GM19351 (cell line): ENCODE data around the gene UBN2.

ENCODE experiments used
- ATAC-seq: cut with Tn5 transposase; IDR thresholded peaks from one replicate; pipeline ENCODE4 v1.9.1; 2021; ENCODE audit warnings: mild to moderate bottlenecking, moderate library complexity; ENCODE audit not compliant: unreplicated experiment

UBN2 gene

DNA sequence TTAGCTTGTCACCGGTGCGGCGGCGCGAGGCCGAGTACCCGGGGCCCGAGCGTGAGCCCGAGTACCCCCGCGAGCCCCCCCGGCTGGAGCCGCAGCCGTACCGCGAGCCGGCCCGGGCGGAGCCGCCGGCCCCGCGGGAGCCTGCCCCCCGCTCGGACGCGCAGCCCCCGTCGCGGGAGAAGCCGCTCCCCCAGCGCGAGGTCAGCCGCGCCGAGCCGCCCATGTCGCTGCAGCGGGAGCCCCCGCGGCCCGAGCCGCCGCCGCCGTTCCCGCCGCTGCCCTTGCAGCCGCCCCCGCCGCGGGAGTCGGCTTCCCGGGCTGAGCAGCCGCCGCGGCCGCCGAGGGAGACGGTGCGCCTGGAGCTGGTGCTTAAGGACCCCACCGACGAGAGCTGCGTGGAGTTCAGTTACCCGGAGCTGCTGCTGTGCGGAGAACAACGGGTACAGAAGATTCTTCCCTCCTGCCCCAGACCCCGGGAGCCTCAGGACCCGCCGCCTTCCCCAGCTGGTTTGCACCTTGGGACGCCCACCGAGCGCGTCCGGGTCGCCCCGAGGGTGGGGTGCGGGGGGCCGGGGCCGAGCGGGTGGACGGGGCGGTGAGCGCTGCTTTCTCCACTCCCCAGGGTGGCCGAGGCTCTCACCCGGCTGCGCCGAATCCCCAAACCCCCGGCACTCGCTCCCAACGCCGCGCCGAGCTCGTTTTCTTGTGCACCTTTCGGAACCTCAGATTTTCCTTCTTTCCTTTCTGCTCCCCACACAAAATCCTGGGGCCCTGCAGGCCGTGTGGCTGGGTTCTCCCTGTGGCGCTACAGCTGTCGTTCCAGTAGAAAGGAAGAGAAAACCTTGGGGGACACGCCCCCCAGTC is 708 bp downstream of the UBN2 start:
- ATAC-seq: peak; percentile 29

- peak; percentile 11 for ATAC-seq
These were observed 1.3 kb downstream of the UBN2 start for GRCh38 chr7:139232377-139232717.

GRCh38 chr7:139232904-139233303 is 1.9 kb downstream of the UBN2 start:
- no peak for ATAC-seq

DNA sequence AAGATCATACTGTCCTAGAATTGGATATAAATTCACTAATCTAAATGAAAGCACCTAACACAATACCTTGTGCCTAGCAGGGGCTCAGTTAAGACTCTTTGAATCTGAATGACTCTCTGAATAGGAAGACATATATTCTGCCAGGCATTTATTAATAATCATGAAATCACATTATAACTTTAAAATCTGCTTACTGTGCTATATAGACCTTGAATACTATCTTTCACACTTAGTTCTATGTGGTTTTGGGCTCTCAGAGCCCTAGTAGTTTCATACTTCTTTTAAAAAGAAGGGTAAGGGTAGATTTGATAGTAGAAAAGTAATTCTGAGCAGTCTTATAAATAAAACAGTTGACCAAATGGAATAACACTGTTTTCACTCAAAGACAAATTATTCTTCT is 10.2 kb downstream of the UBN2 start:
- ATAC-seq: no peak

DNA sequence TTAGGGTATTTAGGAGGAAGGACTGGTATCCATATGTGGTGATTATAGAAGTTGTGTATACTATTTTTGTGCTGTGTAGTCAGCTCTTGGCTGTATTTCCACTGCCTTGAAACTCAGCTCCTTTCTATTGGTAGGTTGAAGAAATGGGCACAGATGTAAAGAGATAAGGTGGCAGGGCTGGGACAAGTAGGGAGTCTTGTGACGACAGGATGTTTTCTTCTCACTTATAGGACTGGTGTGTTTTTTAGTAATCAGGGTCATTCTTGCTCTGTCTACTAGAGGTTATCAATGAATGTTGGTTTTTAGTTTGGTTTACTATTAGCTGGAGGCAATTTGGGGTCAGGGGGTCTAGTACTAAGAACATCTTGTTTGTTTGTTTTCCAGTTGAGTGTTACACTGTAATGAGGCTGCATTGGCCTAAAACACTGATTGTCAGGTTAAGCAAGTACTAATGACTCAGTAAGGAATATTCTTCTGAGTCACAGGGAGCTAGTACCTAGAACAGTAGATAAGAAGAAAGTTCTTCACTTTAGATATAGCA is 11.8 kb downstream of the UBN2 start:
- ATAC-seq: no peak

DNA sequence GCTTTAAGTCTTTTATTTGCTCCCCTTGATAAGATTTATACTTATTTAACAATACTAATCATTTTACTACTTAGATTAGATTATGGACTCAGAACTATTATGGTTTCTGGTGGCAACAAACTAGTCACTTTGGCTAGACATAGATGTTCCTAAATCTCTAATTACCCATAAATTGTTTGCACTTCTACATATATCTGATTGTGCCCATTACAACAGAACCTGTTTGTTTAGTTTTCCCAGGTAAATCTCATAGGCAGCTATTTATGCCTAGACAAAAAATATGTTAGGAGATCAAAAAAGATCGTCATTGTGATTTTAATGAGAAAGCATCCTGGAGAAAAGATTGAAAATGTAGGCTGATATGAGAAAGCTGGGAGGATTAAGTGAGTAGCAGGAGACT is 14.4 kb downstream of the UBN2 start:
- ATAC-seq: no peak

GRCh38 chr7:139246494-139246893 is 15.5 kb downstream of the UBN2 start:
- ATAC-seq: no peak

GRCh38 chr7:139246905-139247304 is 15.9 kb downstream of the UBN2 start:
- ATAC-seq: no peak

DNA sequence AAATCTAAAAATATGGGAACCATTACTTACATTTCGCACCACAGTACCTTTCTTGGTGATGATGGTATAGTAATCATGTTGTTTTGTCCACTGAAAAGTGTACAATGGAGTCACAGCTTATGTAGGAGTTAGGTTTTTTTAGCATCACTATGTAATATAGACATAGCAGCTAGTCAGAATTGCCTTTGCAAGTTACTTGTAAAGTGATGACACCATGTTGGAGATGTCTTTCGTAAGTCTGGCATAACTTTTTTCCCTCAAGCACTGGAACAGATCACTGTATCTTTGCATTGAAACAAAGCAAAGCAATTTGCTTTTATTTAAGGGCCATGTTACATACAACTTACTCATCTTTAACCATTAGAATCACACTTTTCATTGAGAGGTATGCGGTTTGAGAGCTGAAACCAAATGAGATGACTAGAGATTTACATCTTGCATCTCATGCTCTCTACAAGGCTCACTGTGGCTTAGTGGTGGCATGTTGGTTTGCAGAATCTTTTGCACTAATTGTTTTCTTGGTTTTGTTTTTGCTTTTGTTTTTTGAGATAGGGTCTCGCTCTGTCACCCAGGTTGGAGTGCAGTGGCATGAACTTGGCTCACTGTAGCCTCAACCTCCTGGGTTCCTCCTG is 18.3 kb downstream of the UBN2 start:
- ATAC-seq: no peak

DNA sequence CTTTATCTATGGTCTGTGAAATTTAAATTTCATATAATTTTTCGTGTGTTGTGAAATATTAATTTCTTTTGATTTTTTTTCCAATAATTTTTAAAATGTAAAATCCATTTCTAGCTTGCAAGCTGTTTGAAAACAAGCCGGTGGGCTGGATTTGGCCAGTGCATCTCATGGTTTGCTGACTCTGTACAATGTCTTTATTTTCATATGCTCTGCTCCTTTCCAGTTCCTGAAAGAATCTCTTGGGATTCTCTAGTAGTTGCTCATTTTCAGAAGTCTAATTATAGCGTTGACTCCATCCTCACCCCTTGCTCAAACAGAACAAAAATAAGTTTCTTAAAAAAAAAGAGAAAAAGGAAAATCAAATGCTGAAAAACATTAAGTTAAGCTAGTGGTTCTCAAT is 21.4 kb downstream of the UBN2 start:
- no peak for ATAC-seq

DNA sequence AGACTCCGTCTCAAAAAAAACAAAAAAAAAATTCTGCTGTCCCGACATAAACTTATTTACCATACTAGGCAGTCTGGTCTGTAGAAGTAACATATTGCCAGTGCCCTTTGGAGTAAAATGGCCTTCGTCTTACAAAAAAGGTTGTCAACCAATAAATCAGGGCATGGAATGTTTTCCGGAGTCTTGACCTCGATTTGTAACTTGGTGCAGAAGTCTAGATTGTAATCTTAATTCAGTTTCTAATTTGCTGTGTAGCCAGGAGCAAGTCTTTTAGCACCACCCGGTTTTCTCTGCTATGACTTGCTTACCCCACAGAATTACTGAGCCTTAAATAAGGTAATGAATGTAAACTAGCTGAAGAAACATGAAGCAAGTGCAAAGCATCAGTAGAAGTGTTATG is 23.2 kb downstream of the UBN2 start:
- ATAC-seq: no peak

DNA sequence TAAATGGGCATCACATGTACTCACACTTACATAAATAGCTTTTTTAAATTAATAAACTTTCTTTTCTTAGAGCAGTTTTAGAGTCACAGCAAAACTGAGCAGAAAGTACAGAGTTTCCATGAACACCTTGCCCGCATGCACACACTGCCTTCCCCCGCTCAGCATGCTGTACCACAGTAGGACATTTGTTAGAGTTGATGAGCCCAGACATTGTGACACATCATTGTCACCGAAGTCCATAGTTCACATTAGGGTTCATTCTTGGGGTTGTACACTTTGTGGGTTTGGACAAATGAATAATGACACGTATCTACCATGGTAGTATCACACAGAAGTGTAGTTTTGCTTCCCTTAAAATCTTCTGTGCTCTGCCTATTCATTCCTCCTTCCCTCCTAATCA is 23.7 kb downstream of the UBN2 start:
- ATAC-seq: no peak

- no peak for ATAC-seq
These were observed 24.3 kb downstream of the UBN2 start for GRCh38 chr7:139255290-139255689.

DNA sequence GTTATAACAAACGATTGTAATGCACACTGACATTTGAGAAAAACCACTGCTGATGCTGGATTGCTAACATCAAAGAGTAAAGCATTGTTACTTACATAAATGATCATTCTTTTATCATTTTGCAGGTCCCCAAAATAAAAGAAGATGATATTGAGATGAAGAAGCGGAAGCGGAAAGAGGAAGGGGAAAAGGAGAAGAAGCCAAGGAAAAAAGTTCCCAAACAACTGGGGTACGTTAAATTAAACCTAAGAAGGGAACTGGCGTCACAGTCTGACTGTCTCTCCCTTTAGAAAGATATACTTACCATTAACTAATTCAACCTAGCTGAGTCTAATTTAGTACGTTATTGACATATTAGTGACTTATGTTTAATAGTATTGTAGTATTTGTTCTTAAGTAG is 28.1 kb downstream of the UBN2 start:
- no peak for ATAC-seq

DNA sequence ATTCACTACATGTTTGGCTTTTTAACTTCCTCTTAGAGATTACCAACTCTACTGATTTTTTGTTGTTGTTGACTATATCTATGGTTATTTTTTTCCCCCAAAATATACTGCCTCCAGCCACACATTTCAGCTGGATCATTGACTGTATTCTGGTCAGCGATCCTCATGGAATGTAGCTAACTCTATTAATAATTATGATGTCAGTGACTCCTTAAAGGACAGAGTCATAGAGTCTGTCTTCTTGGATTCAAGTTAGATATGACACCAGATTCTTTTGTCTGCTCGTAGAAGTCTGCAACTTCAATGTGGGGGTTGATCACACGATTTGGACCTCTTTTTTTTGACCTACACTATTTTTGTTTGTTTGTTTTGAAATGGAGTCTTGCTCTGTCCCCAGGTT is 33.2 kb downstream of the UBN2 start:
- no peak for ATAC-seq

DNA sequence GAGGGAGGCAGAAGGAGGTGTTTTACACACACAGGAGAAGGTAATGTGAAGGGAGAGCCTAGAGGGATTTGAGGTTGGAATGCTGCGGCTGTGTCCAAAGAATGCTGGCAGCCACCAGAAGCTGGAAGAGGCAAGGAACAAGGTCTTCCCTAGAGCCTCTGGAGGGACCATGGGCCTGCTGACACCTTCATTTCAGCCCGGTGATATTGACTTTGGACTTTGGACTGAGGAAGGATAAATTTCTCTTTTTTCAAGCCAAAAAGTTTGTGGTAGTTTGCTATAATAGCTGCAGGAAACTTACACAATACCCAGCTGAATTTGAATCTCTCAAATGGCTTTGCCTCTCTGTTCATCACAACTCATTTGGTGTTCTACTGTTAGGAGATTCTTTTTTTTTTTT is 34.6 kb downstream of the UBN2 start:
- ATAC-seq: no peak

DNA sequence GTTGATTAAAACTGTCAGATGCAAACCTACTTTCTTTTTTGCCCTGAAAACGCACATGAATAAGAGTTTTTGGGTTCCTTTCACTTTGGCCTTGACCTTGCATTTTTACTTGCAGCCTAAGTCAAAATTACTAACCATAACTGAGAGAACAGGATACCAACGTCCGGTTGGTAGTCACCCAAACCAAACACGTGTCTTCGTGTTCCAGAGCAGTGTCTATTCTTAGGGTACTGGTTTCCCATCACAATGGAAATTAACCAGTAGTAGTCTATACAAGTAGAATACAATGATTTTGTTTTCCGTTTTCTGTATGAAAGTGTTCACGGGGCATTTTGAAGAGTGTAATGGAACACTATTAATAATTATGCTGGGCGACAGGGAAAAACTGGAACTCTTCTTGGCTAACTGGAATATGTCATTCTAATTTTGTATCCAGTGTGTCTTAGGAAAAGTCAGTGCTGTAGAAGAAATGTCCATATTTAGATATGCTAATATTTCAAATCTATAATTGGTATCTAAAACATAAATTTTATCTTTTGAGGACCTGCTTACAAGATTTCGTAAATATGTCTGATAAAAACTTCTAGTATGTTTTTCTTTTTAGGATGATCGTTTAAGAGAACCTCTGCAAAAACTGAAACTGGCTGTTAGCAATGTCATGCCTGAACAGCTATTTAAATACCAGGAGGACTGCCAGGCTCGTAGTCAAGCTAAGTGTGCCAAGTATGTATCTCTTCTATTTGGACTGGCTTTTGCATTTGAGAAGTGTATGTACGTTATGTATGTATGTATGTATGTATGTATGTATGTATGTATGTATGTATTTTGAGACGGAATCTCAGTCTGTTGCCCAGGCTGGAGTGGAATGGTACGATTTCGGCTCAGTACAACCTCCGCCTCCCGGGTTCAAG is 40.9 kb downstream of the UBN2 start:
- ATAC-seq: no peak

- ATAC-seq: no peak
These were observed 53.3 kb downstream of the UBN2 start for GRCh38 chr7:139284252-139284896.

DNA sequence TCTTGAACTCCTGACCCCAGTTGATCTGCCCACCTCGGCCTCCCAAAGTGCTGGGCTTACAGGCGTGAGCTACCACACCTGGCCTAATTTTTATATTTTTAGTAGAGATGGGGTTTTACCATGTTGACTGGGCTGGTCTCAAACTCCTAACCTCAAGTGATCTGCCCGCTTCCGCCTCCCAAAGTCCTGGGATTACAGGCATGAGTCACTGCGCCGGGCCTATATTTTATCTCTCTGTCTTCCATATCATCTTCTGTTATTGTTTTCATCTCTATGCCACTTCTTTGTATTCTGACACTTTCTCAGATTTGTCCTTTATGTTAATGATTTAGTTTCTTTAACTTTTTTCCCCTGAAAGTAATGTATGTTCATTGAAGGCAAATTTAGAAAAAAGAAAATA is 55.1 kb downstream of the UBN2 start:
- ATAC-seq: no peak

GRCh38 chr7:139292821-139293220 is 61.8 kb downstream of the UBN2 start:
- ATAC-seq: no peak

DNA sequence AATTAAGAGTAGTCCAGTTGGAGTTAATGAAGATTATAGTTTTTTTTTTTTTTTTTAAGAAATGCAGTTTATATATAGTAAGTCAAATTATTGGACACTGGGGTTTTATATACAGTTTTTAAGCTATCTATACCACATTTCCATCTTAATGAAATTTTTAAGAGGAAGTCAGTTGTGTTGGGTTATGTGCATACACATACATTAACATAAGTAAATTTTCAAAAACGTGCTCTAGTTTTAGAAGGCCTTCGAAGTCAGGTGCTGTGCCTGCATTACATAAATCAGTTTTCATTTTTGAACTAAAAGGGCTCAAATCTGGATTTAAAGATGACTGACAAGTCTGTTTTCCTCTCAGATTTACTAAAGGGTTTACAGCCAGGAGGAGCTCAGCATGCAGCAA is 62.5 kb downstream of the UBN2 start:
- no peak for ATAC-seq
